Fibroblast of the conjunctiva (primary cell): ENCODE measurements around the gene HOXD11.

Experiments
- DNase-seq: peaks from one replicate; pipeline ENCODE4 v3.0.0-alpha.2; 2010; ENCODE audit warnings: low read depth

Gene HOXD11

DNA sequence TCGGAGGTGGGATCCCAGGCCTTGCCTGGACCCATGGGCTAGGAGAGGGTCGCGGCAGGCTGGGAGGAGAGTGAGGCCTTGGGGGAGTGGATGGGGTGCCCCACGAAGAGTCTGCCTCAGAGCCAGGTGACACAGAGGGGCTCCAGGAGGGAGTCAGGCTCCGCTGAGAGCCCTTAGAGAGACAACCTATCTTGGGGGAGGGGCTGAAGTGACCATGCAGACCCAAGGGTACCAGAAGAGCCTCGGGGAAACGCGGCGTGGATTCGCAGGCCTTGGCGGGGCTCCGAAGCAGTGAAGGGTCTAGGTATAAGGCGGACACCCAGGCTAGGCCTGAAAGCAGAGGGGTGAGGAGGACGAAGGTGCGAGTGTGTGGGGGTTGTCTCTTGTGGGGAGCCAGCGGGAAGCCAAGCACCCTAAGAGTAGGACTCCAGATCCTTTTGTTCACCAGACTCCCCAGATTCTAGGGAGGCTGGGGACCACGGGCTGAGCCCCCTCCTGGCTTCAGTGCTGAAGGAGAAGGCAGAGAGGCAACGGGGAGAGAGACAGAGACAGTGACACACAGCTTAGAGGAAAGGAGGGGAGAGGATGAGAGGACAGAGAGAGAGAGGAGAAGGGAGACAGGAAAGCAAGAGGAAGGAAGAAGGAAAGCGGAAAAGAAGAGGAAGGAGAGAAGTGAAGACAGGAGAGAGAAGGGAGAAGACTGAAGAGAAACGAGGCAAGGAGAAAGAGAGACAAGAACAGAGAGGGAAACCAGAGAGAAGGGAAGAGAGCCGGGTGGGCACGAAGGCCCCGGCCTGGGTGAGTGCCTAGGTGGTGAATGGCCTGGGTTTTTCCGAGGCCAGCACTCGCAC lies 1.1 kb upstream of the HOXD11 start:
- DNase-seq, result no peak

DNA sequence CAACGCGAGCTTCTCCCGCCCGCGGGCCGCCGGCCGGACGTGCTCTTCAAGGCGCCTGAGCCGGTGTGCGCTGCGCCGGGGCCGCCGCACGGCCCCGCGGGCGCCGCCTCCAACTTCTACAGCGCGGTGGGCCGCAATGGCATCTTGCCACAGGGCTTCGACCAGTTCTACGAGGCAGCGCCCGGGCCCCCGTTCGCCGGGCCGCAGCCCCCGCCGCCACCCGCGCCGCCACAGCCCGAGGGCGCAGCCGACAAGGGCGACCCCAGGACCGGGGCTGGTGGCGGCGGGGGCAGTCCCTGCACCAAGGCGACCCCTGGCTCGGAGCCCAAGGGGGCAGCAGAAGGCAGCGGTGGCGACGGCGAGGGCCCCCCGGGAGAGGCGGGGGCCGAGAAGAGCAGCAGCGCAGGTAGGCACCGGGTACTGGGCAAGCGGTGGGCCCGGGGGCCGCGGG lies 676 bp downstream of the HOXD11 start:
- no peak for DNase-seq

DNA sequence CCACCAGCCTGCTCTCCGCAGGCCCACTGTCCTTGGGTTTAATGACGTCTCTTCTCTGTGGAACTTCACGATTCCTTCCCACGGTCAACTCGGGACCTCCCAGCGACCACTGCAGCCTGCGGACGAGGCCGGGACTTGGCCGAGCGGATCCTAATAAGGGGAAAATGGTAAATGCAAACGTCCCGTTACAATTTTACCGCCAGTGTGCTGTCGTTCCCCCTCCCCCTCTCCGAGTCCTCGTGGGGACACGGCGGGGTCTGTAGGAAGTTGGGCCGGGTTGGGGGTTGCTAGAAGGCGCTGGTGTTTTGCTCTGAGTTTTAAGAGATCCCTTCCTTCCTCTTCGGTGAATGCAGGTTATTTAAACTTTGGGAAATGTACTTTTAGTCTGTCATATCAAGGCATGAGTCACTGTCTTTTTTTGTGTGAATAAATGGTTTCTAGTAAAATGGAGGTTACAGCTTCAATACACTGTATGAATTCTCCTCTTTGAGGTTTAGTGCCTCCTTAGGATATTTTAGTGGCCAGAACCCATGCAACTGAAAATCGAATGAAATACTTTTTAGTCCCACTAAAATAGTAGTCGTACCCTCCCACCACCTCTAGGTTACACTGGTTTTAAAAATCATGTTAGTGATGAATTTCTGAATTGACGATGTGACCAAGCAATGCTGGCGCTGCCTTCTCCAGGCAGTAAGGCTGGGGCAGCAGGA lies 2.3 kb downstream of the HOXD11 start:
- no peak for DNase-seq

DNA sequence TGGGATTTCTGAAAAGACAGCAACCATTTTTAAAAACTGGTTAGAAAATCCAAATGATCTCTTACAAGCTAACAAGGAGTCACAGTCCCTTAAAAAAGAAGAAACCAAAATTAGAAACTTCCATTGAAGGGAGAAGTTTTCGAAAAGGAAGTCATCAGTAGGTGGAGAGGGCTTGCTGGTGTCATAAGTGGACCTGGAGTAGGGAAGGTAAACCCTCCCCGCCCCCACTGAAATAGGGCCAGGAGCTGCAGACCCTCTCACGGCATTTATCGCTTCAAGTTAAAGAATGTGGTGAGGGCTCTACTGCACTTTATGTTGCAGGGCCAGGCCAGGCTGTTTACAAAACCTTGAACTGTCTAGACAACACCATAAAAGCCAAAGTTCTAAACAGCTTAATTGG lies 2.9 kb downstream of the HOXD11 start:
- no peak for DNase-seq

DNA sequence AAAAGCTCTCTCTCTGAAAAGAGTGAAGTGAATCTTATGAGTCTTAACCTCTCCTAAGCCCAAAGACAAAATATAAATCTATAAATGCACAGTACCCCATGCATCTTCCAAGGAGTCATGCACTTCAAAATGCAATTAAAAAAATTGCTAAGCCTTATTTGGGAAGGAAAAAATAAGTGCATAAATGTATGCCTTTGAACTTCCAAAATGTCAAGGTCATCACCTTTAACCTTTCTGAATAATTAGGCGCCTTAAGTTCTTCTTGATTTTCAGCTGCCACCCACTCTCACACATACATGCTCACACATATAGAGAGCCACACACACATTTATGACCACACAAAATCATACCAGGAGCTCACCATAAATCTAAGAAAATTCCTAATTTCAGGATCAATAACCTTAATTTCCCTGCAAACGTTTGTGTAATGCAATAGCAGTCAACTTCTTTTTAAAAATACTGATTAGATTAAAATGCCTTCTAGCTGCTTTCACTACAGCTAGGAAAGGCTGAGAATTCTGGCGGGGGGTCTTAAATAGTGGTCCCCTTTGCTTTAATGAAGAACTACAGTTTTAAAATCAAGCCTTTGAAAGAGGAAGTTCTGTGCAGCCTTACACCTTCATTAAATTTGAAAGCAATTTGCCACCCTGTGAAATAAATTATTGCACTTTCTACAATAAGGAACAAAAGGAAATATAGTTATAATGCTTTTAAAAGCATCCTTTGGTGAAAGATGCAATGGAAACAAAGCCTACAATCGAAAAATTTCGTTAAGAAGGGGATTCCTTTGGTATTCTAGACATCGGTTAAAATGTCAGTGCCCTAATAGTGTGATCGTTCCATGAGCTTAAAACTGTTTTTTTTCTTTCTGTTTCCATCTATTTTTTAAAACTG lies 3.6 kb downstream of the HOXD11 start:
- DNase-seq, result no peak

DNA sequence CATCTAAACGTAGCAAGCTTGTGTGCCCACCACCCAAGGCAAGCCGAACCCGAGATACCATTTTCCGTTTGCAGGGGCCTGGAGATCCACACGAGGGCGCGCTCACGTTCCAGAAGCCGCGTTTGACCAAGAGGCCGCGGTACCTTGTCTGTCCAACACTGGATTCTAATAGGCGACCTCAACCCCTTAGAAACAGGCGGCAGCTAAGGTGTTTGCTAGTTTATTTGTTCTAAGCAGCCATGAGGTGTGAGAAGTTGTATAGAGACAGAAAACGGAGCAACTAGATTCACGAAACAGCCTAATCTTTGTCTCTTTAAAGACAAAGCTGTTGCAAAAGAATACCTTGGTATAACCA lies 4.2 kb downstream of the HOXD11 start:
- DNase-seq, result no peak

DNA sequence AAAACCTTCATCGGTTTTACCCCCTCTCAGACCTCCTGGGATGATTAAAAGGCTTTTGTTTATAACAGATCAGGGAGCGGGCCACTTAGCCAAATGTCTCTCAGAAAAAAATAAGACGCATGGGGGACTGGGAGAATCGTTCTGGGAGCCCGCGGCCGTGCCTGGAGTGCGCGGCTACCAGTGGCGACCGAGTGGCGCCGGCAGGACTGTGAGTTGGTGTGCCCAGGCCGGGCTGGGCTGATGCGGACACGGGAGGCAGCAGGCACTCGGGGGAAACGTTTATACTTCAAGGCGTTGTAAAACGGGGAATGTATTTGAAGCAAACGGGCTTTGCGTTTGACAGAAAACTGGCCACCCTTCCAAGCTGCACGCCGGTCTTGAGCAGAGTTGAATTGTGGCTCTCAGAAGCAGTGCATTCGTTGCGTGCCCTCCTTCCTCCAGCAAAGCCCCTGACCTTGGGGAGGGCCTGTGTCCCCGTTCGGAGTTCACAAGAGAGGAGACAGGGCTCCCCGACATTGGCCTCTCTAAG lies 4.8 kb downstream of the HOXD11 start:
- DNase-seq, result no peak

DNA sequence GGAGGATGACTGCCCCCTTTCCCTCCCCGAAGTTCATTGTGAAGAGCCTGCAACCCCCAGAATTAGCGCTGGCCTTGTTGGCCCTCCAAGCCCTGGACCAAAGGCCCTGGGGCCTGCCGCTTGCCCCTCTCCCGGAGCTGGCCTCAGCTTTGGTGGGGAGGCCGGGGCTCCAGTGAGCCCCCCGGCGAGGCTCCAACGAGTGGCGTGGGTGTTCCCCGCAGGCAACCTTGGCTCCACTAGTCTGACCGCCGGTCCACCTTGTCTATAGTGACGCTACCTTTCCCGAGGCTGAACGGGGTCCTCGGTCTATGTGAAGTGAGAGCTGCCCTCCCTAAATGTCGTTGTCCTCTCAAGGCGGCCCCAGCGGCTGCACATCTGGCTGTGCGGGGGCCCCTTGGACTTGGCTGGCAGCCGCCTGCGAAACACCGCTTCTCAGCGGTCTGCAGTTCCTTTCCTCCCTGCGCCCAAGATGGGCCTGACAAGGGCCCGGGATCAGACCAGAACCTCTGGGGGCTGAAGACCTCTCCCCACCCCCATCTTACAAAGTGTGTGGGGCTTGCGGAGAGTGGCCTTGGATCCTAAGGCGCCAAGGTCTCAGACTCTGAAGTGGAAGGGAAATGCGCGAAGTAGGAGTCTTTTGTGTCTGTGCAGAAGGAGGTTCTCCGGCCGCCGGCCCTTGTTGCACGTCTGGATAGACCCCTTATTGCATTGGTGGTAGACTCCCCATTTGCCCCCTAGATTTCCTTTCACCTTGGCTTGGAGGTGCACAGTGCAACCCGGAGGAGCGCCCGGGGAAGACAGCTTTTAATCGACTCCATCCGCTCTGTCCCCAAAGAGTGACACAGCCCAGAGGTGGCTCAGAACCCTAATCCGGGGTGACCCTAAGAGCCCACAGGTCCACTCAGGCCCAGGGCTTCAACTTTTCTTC lies 5.6 kb downstream of the HOXD11 start:
- DNase-seq, result no peak

DNA sequence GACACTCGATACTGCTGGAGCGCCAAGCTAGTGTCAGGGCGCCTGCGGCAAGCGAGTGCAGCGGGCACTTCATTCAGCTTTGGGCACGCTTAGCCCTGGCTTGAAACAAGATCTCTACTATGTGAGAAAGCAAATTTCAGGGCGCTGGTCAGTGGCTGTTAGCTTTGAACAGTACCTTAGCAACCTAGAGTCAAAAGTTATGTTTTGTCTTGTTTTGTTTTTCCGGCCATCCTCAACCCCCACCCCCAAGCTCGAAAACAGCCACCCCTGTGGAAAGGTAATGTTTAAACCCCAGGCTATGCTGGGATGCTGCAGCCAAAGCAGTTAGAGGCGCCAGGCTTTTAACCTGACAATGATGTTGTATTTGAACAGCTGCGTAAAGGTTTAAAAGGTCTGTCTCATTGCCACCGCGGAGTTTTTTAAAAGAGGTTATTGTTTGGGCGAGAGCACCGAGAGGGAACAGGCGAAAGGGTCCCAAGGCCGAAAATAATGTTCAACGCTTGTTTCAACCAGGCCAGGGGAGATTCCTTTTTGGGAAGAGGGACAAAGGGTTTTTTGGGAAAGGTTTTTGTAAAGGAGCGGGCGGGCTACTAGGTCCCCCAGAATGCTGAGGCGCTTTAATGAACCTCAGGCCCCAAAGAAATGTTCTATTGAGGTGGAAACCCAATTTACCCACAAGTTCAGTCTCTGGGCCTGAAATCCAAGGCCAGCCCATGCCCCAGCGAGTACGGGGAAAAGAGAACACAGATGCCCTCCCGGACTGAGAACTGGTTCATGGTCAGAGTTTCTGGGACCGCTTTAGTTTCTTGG lies 7.2 kb downstream of the HOXD11 start:
- DNase-seq, result no peak

DNA sequence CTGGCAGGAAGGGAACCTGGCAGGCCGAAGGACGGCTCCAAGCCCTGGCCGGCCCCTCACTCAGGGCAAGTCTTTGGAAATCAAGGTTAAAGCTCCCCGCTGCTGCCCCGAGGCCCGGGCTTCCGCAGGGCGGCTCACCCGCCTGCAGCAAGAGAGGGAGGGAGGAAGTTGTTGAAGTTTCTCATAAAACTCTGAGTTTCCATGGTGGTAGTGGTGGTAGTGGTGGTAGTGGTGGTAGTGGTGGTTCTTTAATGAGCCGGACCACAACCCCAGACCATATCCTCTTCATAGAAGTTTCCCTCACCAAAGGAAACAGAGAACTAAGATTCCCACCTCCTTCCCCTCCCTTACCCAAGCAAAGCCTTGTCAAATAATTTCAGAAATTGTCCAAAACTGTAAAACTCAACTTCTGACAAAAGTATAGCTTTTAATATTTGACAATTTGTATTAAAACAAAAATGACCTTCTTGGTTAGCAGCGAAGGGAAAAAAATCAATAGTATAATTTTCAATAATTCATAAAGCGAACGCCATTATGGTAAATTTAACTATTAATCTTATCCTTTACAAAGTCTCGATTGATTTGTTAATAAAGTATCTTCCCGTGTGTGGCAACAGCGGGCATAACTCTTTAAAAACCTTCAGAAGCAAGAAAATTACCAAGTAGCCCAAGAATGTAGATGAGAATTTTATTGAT lies 8.0 kb downstream of the HOXD11 start:
- DNase-seq, result no peak

DNA sequence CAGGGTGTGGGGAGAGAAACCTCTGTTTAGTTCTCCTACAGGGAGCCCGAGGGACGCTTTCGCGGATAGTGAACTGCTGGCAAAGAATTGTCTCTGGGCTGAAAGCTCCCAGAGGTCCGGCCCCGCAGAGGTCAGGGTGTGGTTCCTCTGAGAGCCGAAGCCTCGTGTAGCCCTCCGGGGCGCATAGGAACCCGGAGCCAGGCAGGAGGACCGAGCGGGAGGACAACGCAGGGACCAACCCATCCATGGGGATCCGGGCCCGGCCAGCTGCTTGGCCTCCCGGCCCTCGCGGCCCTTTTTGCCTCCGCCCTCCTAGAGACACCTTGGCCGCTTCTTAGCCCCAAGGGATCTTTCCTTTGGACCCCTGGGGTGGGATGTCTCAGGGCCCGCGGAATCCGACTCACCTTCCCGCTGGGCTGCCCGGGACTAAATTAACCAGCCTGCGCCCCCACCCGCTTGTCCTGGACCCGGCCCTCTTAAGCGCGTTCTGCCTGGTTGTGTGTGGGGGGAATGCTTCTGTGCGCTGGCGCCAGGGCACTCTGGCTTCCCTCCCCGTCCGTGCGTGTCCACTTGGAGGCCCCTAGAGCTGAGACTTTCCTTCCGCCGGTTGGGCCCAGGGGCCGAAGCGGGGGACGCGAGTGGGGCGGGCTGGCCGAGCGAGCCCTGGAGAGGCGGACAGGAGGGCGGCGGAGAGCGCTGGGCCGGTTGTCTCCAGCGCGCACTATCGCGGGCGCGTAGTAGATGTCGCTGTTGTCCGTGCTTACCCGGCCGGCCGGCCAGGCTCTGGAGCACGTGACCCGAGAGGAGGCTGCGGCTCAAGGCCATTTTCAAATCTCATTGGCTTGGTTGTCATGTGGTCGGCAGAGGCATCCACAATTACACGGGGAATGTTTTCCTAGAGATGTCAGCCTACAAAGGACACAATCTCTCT lies 9.1 kb downstream of the HOXD11 start, which contains the start of gene HOXD10:
Gene HOXD10, plus strand, starts transcription at position 896 of the 931 bp plus-strand sequence. CDS start 56 bp downstream, outside the sequence.
- DNase-seq, result no peak

DNA sequence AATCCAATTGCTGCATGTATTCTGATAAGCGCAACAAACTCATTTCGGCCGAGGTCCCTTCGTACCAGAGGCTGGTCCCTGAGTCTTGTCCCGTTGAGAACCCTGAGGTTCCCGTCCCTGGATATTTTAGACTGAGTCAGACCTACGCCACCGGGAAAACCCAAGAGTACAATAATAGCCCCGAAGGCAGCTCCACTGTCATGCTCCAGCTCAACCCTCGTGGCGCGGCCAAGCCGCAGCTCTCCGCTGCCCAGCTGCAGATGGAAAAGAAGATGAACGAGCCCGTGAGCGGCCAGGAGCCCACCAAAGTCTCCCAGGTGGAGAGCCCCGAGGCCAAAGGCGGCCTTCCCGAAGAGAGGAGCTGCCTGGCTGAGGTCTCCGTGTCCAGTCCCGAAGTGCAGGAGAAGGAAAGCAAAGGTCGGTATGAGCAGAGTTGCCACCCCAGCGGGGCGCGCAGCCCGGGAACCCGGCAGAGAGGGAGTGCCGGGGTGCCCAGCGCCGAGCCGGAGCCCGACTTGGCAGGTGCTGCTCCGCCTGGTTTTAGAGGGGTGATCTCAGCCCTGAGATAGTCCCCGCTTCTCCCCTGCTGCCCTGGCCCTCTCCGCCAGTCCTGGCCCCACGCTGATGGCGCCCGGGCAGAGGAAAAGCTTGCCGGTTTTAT lies 10.2 kb downstream of the HOXD11 start:
- DNase-seq, result no peak

DNA sequence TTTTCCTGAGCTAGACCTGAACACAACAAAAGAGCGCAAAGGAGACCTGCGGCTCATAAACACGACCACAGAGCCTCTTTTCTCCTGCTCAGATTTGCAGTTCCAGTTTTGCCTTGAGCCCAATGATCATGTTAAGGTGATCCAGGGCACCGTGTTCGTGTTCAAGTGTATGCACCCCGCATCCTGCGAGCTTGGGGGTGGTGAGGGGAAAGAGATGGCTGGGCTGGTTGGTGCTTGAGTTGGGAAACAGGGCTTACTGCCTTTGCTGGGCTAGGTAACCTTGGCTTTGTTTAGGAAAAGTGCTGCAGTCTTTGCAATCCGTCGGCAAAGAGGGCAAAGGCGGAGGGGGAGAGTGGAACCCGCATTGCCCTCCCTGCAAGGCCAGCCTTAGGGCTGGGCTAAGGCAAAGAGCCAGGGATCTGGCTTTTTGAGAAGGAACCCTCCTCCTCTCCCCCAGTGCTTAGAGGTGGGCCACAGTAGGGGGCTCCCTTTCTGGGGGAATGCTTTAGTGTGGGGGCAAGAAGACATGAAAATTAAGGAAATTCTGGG lies 10.8 kb downstream of the HOXD11 start:
- no peak for DNase-seq

DNA sequence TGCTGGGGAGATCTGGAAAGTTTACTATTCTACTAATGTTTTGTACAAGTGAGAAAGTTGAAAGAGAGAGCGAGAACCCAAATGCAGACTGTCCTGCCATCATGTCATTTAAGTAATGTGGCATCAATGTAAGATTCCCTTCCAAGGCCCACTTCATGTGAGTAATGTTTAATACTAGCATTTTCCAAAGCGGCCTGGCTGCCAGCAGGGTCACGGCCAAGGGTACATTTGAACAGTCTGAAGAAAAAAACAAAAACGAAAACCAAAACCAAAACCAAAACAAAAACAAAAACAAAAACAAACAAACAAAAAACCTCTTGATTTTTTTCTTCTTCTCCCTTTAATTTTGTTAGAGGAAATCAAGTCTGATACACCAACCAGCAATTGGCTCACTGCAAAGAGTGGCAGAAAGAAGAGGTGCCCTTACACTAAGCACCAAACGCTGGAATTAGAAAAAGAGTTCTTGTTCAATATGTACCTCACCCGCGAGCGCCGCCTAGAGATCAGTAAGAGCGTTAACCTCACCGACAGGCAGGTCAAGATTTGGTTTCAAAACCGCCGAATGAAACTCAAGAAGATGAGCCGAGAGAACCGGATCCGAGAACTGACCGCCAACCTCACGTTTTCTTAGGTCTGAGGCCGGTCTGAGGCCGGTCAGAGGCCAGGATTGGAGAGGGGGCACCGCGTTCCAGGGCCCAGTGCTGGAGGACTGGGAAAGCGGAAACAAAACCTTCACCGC lies 11.7 kb downstream of the HOXD11 start:
- no peak for DNase-seq

DNA sequence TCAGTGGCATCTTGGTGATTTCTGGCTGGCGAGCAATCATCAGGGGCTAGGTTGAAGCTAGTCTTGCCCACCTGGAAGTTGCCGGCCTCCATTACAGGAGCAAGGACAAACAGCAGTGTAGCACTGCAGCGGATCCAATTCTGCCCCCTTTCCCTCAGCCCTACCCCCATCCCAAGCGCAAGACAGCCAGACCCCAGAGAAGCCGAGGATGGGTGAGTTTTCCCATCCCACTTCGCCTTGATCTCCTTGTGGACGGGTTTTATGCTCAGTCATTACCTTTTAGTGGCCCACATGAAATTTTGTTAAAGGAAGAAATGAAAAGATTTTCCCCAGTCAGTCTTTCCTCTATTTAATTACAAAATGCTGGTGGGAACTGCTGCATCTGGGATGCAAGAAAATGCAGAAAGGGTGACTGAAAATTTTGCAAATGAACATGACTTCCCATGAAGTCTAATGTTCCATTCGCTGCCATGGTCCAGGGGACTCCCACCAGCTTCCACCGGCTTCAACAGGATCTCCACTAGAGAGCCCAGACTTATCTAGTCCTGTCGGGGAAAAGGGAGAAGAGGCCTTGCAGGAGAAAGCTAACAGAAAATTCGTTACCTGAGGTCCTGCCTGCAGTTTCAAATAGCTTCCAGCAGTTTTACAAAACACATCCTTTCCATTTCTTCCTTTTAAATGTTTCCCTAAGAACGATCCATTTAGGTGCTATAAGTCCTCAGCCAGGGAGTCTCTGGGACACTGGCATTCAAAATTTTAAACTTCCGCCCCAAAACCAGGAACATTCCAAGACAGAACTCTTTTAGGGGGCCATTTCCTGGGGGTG lies 13.5 kb downstream of the HOXD11 start:
- no peak for DNase-seq
